Stimulated activated CD4-positive, alpha-beta T cell treated with anti-CD3 and anti-CD28 coated beads, Interleukin-2, amount 100 ng/mL, for 48 hours (primary cell): ENCODE data around the gene HOXA2.

Source experiments
- DNase-seq, 2 donors: peaks; one replicate each; pipeline ENCODE4 v3.0.0-alpha.2; 2020

Gene HOXA2

GRCh38 chr7:27097686-27098577 is 4.6 kb downstream of the HOXA2 start:
- no peak for DNase-seq

DNA sequence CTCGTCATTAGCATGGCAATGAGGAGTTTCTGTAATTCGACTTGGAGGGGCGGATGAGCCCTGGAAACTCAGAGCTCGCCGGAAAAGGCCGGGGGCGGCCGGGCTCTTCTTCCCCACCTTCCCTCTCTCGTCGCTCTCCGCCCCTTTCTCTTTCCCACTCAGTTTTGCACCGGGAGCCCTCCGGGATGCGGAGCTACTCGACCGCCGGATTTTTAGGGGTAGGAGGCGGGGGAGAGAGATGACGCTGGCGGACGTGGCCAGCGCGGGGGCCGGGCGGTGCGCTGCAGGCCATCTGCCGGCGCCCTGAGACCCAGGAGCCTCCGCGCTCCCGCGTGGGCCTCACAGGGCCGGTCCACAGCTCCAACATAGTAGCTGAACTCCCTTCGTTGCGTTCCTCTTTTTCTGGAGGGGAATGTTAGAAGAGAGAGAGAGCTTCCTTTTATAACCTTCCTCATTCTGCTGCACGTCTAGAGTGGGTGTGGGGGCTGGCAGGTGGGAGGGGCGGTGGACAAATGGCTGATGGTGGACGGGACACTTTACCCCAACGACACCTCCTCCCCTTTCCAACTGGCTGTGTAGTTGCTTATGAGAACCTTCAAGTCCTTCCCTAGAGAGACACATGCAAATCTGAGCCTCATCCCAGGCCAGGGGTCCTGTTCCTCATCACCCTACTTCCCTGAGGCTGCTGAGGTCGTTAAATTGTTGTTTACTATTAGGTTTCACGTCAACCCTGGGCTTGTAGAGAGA is 5.5 kb downstream of the HOXA2 start:
- DNase-seq: no peak

- DNase-seq: peak; percentile 48 to 54
These were observed 6.4 kb downstream of the HOXA2 start, which contains the start of gene HOXA1 for GRCh38 chr7:27095897-27096767. TSS of gene HOXA1 (minus strand) at chr7:27096000. CDS start at chr7:27095912, 88 bp downstream.

DNA sequence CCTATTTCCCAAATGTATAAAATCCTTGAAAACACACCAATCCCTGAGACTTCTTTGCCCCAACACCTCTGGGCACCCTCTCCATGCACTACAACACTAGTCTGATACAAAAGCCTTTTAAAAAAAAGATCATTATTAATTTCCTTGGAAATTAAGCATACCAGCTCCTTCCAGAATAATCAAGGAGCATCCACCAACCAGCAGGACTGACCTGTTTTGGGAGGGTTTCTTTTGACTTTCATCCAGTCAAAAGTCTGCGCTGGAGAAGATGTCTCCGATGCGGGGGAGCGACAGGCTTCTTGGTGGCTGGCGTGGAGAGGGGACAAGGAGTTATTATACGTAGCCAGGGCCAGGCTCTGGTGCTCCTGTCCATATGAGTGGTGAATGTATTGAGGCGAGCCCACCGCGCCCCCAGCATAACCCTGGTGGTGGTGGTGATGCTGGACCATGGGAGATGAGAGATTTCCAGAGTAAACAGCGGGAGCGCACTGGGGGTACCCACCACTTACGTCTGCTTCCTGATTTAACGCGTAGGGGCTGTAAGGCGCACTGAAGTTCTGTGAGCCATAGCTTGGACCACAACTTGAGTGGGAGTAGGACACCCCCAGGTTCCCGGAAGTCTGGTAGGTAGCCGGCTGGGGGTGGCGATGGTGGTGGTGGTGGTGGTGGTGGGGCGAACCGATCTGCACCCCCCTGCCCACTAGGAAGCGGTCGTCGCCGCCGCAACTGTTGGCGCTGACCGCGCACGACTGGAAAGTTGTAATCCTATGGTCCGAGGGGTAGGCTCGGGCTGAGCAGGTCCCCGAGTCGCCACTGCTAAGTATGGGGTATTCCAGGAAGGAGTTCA is 7.2 kb downstream of the HOXA2 start:
- no peak for DNase-seq

- DNase-seq: no peak
These were observed 8.0 kb downstream of the HOXA2 start for GRCh38 chr7:27094304-27095049.

DNA sequence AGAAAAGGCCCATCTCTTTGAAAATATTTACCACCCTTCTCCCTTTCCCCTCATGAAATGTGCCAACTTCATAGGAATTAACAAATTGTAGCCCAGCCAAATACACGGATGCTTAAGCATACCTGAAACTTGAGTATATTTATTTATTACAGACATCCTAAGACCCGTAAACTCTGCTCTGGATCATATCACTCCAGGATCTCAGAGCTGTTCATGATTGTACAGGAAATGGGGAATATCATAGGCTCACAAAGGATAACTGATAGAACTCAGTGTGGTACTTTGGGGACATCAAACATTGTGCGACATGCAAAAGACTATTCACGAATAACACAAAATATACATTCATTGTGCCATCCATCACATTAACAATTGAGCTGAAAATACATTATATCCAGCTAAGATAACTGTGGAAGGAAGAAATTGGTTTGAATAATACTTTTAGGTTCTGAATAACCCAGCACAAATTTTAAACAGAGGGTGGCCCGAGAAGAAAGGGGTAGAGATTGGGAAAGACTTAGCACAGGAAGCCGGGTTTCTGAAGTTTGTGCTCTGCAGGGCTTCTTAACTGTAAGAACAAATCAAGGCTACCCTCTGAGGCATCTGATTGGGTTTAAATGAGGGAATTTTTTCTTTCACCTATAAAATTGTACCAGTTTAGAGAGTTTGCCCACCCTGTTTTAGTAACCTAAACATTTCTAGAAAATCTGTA is 9.1 kb downstream of the HOXA2 start:
- DNase-seq: no peak

GRCh38 chr7:27092819-27093110 is 9.7 kb downstream of the HOXA2 start:
- DNase-seq: no peak

DNA sequence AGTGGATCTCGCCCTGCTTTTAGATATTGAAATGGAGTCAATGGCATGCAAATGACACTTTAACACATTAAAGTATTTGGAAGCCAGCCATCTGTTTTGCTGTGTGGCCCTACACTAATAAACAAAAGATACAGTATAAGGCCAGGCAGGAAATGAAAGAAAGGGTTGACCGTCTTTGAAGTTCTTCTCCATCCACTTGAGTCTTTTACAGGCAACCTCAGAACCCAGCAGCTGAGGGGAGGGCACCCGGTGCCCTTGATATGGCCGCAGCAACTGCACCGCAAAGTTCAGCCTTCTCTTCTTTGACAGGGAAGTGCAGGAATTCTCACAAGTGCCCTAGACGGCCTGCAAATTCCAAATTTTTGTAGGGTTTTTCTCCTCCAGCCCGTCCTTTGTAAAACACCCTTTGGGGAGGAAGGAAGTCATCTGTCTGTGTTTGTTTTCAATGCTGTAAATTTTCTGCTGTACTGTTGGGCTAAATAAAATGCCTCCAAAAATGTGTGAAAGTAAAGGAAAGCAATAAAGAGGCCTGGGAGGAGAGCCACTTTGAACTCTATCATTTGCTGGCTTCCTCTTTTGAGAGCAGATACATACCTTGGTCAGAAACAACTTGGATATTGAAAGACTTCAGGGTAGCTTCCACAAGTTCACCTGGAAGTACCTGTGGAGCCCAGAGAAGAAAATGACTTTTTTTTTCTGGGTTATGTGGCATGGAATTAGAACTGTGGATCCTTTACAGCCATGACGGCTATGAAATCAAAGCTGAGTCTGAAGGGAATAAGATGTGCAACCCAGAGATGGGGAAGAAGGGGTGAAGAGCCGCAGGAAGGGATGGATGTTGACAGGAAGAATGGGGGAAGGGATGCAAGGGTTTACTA is 10.3 kb downstream of the HOXA2 start:
- no peak for DNase-seq

- DNase-seq: no peak
These were observed 11.4 kb downstream of the HOXA2 start for GRCh38 chr7:27091105-27091504.

- no peak for DNase-seq
These were observed 14.2 kb downstream of the HOXA2 start for GRCh38 chr7:27088002-27088922.

DNA sequence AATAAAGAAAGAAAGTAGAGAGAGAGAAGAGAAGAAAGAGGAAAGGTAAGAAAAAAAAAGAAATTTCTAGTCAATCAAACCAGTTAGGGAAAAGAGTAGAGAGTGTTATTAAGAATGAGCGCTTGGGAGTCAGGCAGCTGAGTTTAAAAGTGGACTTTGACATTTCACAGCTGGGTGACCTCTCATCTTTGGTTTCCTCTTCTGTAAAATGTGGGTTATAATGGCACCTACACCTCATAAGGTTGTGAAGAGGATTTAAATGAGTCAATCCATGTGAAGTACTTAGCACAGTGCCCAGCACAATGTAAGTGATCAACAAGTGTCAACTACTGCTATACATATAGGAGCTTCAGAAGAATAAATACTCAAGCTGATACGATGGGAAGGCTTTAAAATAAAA is 18.8 kb downstream of the HOXA2 start:
- DNase-seq: no peak

DNA sequence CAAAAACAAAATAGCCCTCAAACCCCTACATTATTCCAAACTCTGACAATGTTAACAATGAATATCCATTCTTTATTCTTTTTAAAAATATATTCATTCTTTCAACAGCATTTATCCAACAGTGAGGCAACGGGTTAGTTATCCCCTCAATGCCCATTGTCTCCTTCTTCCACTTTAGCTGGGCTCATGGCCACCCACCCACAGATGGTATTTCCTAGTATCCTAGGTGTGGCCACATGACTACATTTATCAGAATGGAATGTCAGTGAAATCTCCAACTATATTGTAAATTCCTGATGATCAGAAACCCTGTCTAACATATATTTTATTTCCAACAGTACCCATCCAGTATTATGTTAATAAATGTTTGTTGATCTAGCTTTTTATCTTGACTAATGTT is 20.3 kb downstream of the HOXA2 start:
- DNase-seq: no peak

DNA sequence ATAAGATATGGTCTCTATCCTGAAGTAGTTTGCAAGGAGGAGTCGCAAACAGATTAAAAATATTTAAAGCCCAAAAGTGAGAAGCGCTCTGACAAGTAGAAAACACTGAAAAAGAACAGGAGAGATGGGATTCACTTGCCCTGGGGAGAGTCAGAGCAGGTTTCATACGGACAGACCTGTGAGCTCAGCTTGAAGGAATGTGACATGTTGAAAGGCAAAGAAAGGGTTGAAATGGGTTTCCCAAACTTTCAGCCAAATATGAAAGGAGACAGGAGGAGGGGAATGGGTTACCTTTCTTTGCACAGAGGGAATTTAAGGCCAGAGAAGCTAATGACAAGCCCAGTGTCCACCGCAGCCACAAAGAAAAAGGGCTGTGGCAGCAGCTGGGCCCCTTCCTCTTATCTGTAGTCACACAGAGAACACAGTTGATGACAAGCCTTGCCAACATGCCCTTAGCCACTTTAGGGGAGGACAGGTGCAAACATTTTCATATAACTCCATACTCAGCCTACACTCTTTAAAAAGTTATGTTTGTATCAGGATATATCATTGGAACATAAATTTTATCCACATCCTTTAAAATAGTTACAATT is 21.5 kb downstream of the HOXA2 start:
- DNase-seq: no peak

DNA sequence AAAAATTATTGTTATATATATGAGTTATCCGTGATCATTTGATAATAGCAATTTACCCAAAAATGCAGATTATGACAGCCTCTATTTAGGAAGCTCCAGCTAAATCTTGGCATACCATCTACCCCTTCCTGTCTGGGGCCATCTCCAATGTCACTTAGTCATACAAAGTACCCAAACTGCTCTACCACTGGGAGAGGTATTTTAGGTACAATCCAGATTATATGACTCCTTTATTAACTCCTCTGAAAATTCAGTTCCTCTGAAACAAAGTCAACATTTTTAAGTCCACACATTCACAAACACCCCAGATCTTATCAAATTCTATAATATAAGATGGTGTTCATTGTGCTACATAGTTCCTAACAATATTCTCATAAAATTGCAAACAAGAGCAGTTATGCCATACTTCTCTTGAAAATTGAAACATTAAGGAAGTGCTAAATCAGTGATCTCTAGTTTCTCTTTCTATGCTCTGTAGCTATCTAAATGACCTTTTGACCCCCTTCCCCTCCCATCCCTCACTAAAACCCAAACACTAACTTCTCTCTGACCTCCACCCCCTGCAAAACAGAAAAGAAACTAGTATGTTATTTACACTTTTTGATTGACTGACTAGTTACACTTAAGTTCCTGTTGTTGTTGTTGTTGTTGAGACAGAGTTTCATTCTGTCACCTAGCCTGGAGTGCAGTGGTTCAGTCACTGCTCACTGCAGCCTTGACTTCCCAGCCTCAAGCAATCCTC is 23.1 kb downstream of the HOXA2 start:
- no peak for DNase-seq

DNA sequence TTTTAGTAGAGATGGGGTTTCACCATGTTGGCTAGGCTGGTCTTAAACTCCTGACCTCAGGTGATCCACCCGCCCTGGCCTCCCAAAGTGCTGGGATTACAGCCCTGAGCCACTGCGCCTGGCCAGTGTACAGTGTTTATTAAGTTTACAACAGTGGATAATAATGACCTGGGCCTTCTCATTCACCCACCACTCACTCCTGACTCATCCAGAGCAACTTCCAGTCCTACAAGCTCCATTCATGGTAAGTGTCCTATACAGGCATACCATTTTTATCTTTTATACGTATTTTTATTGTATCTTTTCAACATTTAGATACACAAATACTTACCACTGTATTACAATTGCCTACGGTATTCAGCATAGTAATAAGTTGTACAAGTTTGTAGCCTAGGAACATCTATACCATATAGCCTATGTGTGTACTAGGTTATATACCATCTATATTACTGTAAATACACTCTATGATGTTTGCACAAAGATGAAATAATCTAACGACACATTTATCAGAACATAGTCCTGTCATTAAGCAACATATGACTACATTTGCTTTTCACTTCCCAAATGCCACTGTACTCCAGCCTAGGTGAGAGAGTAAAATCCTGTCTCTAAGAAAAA is 23.8 kb downstream of the HOXA2 start:
- no peak for DNase-seq

GRCh38 chr7:27073076-27073475 is 29.4 kb downstream of the HOXA2 start:
- DNase-seq: no peak
